Measurements from ENCODE around the gene CHRM4. TPM values are rescaled to one million over a fixed set of nuclear protein-coding genes. Genes with fewer than 3 reads are reported as not detected.

Gene CHRM4
- total RNA-seq, 4 donors from 2014 or later = 0.34 TPM; not detected in 3

- no peak for TF ChIP-seq CTCF (IDR thresholded peaks at IDR 0.05; ENCODE audit: low read depth)
Observed at GRCh38 chr11:46347637-46348311, 43.8 kb downstream of the CHRM4 start.

- TF ChIP-seq CTCF (IDR thresholded peaks at IDR 0.05; ENCODE audit: low read depth) = no peak
Observed at GRCh38 chr11:46346886-46347636, 44.5 kb downstream of the CHRM4 start, which contains the start of gene DGKZ. DGKZ (plus strand) TSS chr11:46347463; CDS start chr11:46347660, 197 bp downstream.

- no peak for TF ChIP-seq CTCF (IDR thresholded peaks at IDR 0.05; ENCODE audit: low read depth)
Observed at GRCh38 chr11:46345881-46346484, 45.6 kb downstream of the CHRM4 start.

GRCh38 chr11:46345131-46345597 is 46.4 kb downstream of the CHRM4 start:
- TF ChIP-seq CTCF (IDR thresholded peaks at IDR 0.05; ENCODE audit: low read depth) = no peak

GRCh38 chr11:46343520-46343919 is 48.1 kb downstream of the CHRM4 start:
- TF ChIP-seq CTCF (IDR thresholded peaks at IDR 0.05; ENCODE audit: low read depth) = no peak

- no peak for TF ChIP-seq CTCF (IDR thresholded peaks at IDR 0.05; ENCODE audit: low read depth)
Observed at GRCh38 chr11:46342239-46342638, 49.3 kb downstream of the CHRM4 start.

- TF ChIP-seq CTCF (IDR thresholded peaks at IDR 0.05; ENCODE audit: low read depth) = no peak
Observed at GRCh38 chr11:46341454-46341853, 50.1 kb downstream of the CHRM4 start.
